CD4-positive, alpha-beta T cell treated with Interleukin-4 for 4 hours (primary cell): ENCODE results near the gene EBF4.

Experiments
- DNase-seq: peaks from one replicate; pipeline ENCODE4 v3.0.0-alpha.2; 2020

The EBF4 gene

GRCh38 chr20:2703716-2704475 is 11.3 kb downstream of the EBF4 start:
- DNase-seq: no peak

- DNase-seq: no peak
Measured at GRCh38 chr20:2705931-2706645, 13.5 kb downstream of the EBF4 start.

DNA sequence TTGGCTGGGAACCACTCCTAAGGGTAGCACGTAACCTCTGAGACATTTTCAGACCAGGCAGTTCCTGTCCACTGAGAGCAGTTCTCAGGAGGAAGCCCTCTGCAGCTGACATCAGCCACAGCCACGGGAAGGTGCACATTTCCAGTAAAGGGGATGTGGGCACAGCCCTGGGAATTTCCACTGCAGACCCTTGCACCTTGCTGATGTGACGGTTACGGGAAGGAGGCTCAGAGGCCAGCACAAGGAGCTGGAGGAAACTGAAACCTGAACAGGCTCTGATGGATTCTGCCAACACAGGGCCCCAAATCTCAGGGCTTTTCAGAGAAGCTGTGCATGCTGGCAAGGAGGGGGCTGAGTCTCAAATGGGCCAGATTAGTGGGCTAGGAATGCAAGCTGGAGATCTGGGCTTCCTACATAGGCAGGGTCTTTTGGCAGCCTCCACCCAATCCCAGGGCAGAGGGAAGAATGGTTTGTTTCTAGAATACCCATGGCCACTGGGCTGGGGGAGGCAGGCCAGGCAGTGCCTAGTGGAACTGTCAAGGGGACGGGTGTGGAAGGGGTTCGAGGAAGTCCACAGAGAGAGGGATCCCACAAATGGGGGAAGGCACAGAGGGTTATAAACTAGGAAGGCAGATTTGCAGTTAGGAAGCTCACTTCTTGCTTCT is 14.2 kb downstream of the EBF4 start:
- no peak for DNase-seq

- DNase-seq: no peak
Measured at GRCh38 chr20:2707353-2708072, 14.9 kb downstream of the EBF4 start.

DNA sequence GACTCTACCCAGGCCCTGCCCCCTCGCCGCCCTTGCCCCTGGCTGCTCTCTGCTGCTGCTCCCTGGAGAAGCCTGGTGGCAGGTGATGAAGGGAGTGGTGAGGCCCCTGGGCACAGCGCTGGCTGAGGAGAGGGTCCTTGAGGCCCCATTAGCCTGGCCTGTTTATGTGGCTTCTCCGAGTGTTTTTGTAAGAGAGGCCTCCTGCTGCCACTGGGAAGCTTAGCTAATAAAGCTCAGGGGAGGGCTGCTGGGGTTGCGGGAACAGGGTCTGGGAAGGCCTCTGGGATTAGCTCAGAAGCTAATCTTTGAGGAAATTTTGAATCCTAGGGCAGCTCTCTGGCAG is 15.5 kb downstream of the EBF4 start:
- DNase-seq: no peak

GRCh38 chr20:2708665-2709064 is 16.1 kb downstream of the EBF4 start:
- DNase-seq: no peak

- DNase-seq: no peak
Measured at GRCh38 chr20:2709205-2709981, 16.8 kb downstream of the EBF4 start.

GRCh38 chr20:2713285-2713684 is 20.7 kb downstream of the EBF4 start:
- DNase-seq: peak; percentile 52

DNA sequence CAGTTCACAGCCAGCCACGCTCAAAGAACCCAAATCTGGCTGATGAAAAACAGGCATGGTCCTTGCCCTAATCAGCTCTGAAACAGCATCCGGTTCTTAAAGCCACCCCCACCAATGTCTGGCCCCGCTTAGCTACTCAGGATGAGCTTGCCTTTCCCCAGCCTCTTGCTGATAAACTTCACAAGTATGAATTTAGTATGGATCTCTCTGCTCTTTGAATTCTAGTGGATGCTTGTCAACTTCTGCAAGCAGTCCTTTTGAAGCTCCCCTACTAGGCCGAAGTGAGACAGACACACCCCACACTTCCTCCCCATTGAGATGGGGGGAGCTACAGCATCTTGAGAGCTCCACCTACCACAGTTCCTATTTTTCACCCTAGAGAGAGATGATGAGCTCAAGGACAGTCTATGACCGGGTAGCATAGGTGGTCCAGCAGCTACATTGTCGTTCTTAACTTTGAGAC is 36.7 kb downstream of the EBF4 start:
- peak; percentile 58 for DNase-seq

- no peak for DNase-seq
Measured at GRCh38 chr20:2729791-2730190, 37.2 kb downstream of the EBF4 start.

DNA sequence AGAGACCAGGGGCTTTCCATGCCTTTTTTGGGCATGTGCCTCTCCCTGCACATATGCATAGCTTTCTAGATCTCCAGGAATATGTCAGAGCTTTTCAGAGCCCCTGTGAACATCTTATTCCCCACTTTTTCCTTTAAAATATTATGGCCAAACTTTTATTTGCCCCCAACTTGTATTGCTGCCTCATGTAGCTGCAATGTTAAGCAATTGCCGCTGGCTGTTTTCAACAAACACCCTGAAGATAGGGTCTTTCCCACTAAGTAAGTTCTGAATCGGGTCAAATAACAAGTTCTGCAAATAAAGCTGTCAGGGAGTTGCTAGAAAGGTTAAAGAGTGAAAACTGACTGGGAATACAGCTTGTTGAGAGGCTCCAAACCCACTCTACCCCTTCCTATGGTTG is 42.3 kb downstream of the EBF4 start:
- no peak for DNase-seq

GRCh38 chr20:2736441-2736840 is 43.9 kb downstream of the EBF4 start:
- DNase-seq: no peak

DNA sequence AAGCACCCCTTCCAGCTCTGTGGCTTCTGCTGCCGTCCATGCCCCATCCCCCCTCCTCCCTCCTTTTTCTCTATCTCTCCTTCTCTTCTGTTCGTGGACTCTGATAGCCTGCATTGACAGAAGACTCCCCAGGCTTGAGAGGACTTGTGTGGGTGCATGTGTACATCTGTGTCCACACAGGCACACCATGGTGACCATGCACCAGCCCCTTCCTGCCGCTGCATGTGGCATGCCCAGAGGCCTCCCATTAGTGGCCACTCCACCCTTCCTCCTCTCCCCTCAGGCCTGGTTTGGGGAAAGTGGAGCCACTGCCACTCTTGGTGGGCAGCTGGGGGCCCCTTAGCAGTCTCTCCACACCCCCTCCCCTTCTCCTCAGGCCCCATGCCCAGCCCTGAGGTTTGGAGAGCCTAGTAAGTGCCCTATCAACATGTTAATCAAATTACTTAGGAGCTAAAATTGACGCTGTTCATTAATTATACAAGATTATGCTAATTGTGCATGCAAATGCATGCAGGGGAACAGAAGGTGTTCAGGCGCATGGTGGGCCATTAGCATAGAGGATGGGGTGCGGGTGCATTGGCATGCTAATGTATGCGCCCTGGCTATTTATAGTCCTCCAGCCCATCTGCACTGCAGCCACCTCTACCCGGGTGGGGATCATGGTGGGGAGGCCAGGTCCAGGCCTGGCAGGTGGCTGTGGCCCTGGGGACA is 45.9 kb downstream of the EBF4 start:
- no peak for DNase-seq

DNA sequence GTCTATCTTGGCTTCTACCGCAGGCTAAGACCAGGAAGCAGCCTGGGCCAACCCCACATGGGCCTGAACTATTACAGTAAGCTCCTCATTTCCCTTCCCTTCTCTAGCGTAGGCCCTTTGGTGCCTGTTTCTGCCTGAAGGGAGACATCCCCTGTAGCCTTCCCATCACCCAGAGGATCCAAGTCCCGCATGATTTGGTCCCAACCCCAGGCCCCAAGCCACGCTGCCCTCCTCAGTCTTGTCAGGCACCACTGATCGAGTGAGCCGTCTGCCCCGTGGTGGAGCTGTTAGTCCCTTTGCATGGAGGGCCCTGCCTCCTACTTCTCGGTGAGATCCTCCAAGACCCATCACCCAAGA is 46.4 kb downstream of the EBF4 start:
- no peak for DNase-seq

GRCh38 chr20:2740702-2741101 is 48.1 kb downstream of the EBF4 start:
- DNase-seq: no peak

DNA sequence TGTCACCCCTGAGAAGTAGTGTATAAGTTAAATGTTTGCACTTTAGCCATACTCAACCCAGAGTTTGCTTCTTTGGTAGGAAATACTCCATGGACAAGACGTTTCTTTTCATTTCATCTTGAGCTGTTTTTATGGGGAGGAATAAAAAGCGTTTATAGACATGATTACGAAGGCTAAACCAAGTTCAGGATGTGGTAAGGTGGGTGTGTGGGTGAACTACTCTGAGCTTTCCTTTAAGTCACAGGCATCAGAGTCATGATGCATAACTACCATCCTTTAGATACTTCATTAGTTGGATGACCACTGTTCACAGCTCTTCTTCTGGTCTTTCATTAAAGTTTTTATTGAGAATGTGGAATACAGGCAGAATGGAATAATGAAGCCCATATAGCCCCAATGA is 48.9 kb downstream of the EBF4 start:
- DNase-seq: peak; percentile 68

GRCh38 chr20:2741881-2742280 is 49.3 kb downstream of the EBF4 start:
- DNase-seq: no peak

GRCh38 chr20:2742431-2742830 is 49.9 kb downstream of the EBF4 start:
- no peak for DNase-seq

- peak; percentile 67 for DNase-seq
Measured at GRCh38 chr20:2742934-2743559, 50.5 kb downstream of the EBF4 start.

GRCh38 chr20:2745060-2745910 is 52.7 kb downstream of the EBF4 start:
- no peak for DNase-seq
